ENCODE data around the gene CAMTA1. TPM values are rescaled to one million over a fixed set of nuclear protein-coding genes. Genes with fewer than 3 reads are reported as not detected.

CAMTA1 gene
- total RNA-seq, 2 donors from 2014 or later: 100 to 102 TPM

DNA sequence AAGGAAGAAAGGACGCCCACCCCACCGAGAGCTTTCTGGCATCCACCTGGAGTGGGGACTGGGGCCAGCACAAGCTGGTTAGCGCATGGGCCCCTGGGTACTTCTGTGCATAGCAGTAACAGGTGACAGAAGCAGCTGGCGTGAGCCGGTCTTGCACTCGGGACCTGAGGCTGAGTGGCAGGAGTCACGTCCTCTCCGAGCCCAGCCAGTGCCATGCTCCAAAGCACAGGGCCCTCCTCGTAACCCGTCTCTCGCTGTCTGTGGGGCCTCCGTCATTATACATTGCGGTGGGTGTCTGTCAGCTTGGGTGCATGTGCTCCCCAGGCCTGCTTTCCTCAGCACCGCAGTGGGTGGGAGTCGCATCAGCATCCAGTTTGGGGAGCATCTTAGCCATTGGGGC is 898.3 kb downstream of the CAMTA1 start:
- no peak overlapping the region for H3K27ac ChIP-seq
- TF ChIP-seq POLR2AphosphoS5 (IDR thresholded peaks at IDR 0.05) (no peak), POLR2A (IDR thresholded peaks at IDR 0.05) (no peak)
- TF ChIP-seq, protein P1, sequence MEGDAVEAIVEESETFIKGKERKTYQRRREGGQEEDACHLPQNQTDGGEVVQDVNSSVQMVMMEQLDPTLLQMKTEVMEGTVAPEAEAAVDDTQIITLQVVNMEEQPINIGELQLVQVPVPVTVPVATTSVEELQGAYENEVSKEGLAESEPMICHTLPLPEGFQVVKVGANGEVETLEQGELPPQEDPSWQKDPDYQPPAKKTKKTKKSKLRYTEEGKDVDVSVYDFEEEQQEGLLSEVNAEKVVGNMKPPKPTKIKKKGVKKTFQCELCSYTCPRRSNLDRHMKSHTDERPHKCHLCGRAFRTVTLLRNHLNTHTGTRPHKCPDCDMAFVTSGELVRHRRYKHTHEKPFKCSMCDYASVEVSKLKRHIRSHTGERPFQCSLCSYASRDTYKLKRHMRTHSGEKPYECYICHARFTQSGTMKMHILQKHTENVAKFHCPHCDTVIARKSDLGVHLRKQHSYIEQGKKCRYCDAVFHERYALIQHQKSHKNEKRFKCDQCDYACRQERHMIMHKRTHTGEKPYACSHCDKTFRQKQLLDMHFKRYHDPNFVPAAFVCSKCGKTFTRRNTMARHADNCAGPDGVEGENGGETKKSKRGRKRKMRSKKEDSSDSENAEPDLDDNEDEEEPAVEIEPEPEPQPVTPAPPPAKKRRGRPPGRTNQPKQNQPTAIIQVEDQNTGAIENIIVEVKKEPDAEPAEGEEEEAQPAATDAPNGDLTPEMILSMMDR (IDR thresholded peaks at IDR 0.05): no peak
- H3K9me3 ChIP-seq: no peaks in the 10 kb centered on the region
- peaks cover 5% of the 10 kb centered on the region for H3K4me1 ChIP-seq (replicated peaks)
- 93% methylated on average over 8 of the region's 15 CpGs for WGBS
- no peaks in the 10 kb centered on the region for H3K27me3 ChIP-seq (replicated peaks; ENCODE audit: insufficient read depth)
- intact Hi-C loops (cut with DNase I): no loop called here
- H3K4me3 ChIP-seq: no peak overlapping the region
- H3K36me3 ChIP-seq: no peaks in the 10 kb centered on the region
- no peak for DNase-seq (ENCODE audit: low spot score)

DNA sequence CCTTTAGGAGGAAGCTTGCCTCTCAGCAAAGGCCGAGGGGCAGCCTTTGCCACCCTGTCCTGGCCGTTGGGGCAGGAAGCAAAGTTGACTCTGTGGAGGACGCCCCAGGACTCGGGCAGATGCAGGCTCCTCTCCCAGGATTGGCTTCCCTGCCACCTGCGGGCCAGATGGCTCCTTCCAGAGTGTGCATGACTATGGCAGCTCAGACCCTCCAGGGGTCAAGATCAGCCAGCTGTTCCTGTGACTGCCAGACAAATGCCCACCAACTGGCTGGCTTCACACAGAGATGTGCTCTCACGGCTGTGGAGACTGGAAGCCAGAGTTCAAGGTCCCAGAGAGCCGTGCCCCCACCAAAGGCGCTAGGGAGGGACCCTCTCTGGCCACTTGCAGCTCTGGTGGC is 898.9 kb downstream of the CAMTA1 start:
- WGBS: 84% methylated on average over 8 of the region's 8 CpGs
- H3K36me3 ChIP-seq: no peaks in the 10 kb centered on the region
- no peak for TF ChIP-seq POLR2AphosphoS5 (IDR thresholded peaks at IDR 0.05)
- TF ChIP-seq, protein P1 (IDR thresholded peaks at IDR 0.05): no peak
- intact Hi-C loops (cut with DNase I): no loop called here
- no peak overlapping the region for H3K4me3 ChIP-seq
- no peak for DNase-seq (ENCODE audit: low spot score)
- H3K4me1 ChIP-seq (replicated peaks): peaks cover 5% of the 10 kb centered on the region
- no peaks in the 10 kb centered on the region for H3K9me3 ChIP-seq
- no peaks in the 10 kb centered on the region for H3K27me3 ChIP-seq (replicated peaks; ENCODE audit: insufficient read depth)
- no peak overlapping the region for H3K27ac ChIP-seq

DNA sequence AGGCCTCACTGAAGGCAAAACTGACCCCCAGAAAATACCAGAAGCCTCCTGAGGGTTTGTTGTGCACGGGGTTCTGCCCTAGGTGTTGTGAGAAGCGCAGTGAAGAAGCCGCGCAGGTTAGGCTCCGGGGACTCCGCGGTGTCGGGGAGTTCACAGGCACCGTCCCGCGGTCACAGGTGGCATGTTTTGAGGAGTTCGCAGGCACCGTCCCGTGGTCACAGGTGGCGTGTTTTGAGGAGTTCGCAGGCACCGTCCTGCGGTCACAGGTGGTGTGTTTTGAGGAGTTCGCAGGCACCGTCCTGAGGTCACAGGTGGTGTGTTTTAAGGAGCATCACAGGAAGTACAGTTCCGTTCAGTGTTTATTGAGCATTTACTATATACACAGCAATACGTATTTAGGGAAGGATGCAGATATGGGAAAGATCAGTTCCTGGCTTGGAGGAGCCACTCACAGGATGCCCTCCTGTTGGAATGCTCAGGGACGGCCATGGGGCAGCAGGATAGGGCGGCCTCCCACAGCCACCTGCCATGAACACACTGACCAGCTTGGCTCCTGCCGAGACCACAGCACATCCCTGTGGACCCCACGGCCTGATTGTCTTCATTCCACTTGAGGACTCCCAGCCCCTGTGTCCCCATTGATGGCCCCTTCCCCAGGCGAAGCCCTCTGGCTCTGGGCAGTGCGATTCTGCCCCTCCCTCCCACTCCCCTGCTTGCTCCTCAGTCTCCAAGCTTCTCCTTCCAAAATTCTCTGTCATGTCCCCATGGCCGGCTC is 899.8 kb downstream of the CAMTA1 start:
- Histone ChIP-seq H3K4me1 (replicated peaks) (no peaks in the 10 kb centered on the region), H3K4me3 (no peak overlapping the region), H3K36me3 (no peaks in the 10 kb centered on the region), H3K9me3 (no peaks in the 10 kb centered on the region), H3K27ac (no peak overlapping the region), H3K27me3 (replicated peaks; ENCODE audit: insufficient read depth) (no peaks in the 10 kb centered on the region)
- DNase-seq (ENCODE audit: low spot score): no peak
- TF ChIP-seq, protein P1 (IDR thresholded peaks at IDR 0.05): no peak
- TF ChIP-seq POLR2A (IDR thresholded peaks at IDR 0.05) (no peak), POLR2AphosphoS5 (IDR thresholded peaks at IDR 0.05) (no peak)
- intact Hi-C loops (cut with DNase I): loop anchor here (5.0 kb wide), 1 partner anchor 47 kb away; no protein-coding TSS in a partner anchor
- 94% methylated on average over 29 of the region's 29 CpGs for WGBS

DNA sequence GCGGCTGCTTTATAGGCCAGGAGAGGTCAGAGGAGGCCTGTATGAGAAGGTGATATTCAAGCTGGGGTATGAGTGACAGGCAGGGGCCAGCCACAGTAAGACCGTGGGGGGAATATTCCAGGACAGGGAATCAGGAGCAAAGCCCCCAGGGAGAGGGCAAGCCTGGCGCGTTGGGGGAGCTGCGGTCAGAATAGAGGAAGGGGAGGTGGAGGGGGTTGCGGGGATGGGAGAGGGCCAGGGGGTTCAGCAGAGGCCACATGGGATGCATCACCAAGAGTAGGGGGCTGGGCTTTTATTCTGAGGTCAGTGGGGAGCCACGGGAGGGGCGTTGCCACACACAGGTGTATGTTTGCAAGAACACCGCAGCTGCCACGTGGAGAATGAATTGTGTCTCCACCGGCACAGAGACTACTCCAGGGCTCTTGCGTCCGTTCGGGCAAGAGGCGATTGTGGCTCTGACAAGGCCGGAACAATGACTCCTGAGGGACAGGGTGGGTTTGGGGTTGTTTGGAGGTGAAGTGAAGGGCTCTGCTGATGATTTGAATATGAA is 901.1 kb downstream of the CAMTA1 start:
- Histone ChIP-seq H3K36me3 (no peaks in the 10 kb centered on the region), H3K4me3 (no peak overlapping the region), H3K27ac (no peak overlapping the region), H3K9me3 (no peaks in the 10 kb centered on the region), H3K27me3 (replicated peaks; ENCODE audit: insufficient read depth) (no peaks in the 10 kb centered on the region), H3K4me1 (replicated peaks) (no peaks in the 10 kb centered on the region)
- no peak for DNase-seq (ENCODE audit: low spot score)
- intact Hi-C loops (cut with DNase I): loop anchor here (5.0 kb wide), 1 partner anchor 46 kb away; no protein-coding TSS in a partner anchor
- WGBS: 78% methylated on average over 16 of the region's 16 CpGs
- TF ChIP-seq, protein P1 (IDR thresholded peaks at IDR 0.05): no peak
- no peak for TF ChIP-seq POLR2AphosphoS5 (IDR thresholded peaks at IDR 0.05)

DNA sequence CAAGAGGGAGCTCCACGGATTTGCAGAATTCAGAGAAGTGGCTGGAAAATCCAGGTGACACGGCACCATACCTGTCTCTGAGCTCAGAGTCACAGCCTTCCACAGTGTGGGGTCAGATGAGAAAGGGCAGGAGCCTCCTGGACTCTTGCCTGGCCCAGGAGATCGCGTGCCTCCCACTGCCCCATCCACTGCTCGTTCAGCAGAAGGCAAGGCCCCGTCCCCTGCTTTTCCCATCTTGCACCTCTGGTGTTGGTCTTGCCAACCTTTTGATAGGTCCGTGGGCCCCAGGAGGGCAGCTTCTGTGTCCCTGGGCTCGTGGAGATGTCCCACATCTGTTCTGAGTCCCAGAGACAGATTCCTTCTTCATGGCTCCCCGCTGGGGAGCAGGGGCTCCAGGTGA is 902.2 kb downstream of the CAMTA1 start:
- Histone ChIP-seq H3K4me3 (no peak overlapping the region), H3K9me3 (no peaks in the 10 kb centered on the region), H3K27ac (no peak overlapping the region), H3K36me3 (no peaks in the 10 kb centered on the region), H3K4me1 (replicated peaks) (no peaks in the 10 kb centered on the region), H3K27me3 (replicated peaks; ENCODE audit: insufficient read depth) (no peaks in the 10 kb centered on the region)
- 83% methylated on average over 9 of the region's 9 CpGs for WGBS
- TF ChIP-seq POLR2AphosphoS5 (IDR thresholded peaks at IDR 0.05): no peak
- TF ChIP-seq POLR2A (IDR thresholded peaks at IDR 0.05): no peak
- TF ChIP-seq, protein P1 (IDR thresholded peaks at IDR 0.05): no peak
- intact Hi-C loops (cut with DNase I): loop anchor here (5.0 kb wide), 1 partner anchor 45 kb away; no protein-coding TSS in a partner anchor
- DNase-seq (ENCODE audit: low spot score): no peak

Data from prostate gland (tissue), 2 donors.